ENCODE data around the gene RING1. TPM values are rescaled to one million over a fixed set of nuclear protein-coding genes. Genes with fewer than 3 reads are reported as not detected.

RING1 gene
- total and polyA plus RNA-seq, 2 experiments from 2014 or later = 25.6 to 32.5 TPM

DNA sequence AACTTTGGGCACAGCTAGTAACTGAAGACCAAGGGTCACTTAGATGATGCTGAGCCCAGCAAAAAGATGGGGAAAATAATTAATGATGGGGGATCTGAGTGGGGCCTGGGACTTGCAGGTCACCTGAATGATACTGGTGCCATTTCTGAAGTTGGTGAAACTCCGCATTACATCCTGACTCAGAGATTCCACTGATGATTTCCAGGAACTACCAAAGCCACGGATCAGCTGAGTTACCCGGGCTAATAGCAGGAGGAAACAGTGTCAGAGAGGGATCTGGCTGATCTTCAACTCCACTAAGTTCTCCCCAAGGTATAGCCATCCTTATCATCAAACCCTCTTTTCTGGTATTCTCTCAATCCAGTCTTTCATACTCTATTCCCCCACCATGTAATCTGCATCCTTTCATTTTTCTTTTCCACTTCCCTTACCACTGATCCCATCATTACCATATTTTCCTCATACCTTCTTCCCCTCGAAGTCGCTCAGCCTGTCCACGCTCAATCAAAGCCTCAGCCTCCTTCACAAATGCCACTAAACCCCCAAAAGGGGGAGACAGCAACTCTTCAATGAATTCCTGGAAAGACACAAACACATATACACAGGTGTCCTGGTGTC is 43.2 kb downstream of the RING1 start:
- H4K20me1 ChIP-seq (ENCODE audit: insufficient read depth, poor library complexity, severe bottlenecking) = no peaks in the 10 kb centered on the region
- H3K4me1 ChIP-seq (ENCODE audit: insufficient read depth) = peaks cover 5% of the 10 kb centered on the region
- H3K4me3 ChIP-seq = no peak overlapping the region
- H3K27me3 ChIP-seq = no peaks in the 10 kb centered on the region
- H3K79me2 ChIP-seq = no peaks in the 10 kb centered on the region
- TF ChIP-seq EZH2 (IDR thresholded peaks at IDR 0.05; ENCODE audit: borderline replicate concordance) (no peak), EZH2phosphoT487 (IDR thresholded peaks at IDR 0.05; ENCODE audit: low read depth, severe bottlenecking, unreplicated experiment) (no peak)
- TF ChIP-seq, protein P1, sequence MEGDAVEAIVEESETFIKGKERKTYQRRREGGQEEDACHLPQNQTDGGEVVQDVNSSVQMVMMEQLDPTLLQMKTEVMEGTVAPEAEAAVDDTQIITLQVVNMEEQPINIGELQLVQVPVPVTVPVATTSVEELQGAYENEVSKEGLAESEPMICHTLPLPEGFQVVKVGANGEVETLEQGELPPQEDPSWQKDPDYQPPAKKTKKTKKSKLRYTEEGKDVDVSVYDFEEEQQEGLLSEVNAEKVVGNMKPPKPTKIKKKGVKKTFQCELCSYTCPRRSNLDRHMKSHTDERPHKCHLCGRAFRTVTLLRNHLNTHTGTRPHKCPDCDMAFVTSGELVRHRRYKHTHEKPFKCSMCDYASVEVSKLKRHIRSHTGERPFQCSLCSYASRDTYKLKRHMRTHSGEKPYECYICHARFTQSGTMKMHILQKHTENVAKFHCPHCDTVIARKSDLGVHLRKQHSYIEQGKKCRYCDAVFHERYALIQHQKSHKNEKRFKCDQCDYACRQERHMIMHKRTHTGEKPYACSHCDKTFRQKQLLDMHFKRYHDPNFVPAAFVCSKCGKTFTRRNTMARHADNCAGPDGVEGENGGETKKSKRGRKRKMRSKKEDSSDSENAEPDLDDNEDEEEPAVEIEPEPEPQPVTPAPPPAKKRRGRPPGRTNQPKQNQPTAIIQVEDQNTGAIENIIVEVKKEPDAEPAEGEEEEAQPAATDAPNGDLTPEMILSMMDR (IDR thresholded peaks at IDR 0.05; ENCODE audit: poor library complexity) = no peak
- H3K9me2 ChIP-seq (replicated peaks; ENCODE audit: insufficient read depth) = no peaks in the 10 kb centered on the region
- H2AFZ ChIP-seq = no peak overlapping the region
- WGBS (ENCODE audit: low lambda C conversion rate, missing lambda C conversion rate) = 86% methylated on average over 6 of the region's 6 CpGs
- H3K27ac ChIP-seq = no peak overlapping the region
- H3K9me3 ChIP-seq (ENCODE audit: low read depth) = no peaks in the 10 kb centered on the region
- H3K4me2 ChIP-seq = no peak overlapping the region
- no peak for DNase-seq (ENCODE audit: low spot score)
- no peaks in the 10 kb centered on the region for H3K36me3 ChIP-seq (replicated peaks; ENCODE audit: insufficient read depth, low read depth)

DNA sequence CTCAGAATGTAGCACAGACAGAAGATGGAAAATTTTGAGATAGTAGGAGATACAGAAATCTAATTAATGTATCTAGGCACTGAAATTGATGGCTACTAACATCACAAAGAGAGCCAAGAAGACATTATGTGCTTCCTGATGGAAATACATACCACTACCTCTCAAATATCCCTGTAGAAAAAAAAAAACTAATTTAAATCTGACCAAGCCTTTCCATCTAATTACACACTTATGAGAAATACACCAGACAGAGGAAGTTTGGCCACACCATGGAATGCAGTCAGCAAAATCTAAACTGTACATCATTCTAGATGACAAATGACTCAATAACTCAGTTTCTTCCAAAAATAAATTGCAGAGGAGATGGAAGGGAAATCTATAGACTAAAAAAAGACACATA is 44.5 kb downstream of the RING1 start:
- no peaks in the 10 kb centered on the region for H3K9me2 ChIP-seq (replicated peaks; ENCODE audit: insufficient read depth)
- H3K27me3 ChIP-seq = no peaks in the 10 kb centered on the region
- no peak overlapping the region for H3K4me3 ChIP-seq
- TF ChIP-seq, protein P1 (IDR thresholded peaks at IDR 0.05; ENCODE audit: poor library complexity) = no peak
- TF ChIP-seq EZH2phosphoT487 (IDR thresholded peaks at IDR 0.05; ENCODE audit: low read depth, severe bottlenecking, unreplicated experiment) (no peak), EZH2 (IDR thresholded peaks at IDR 0.05; ENCODE audit: borderline replicate concordance) (no peak)
- H2AFZ ChIP-seq = no peak overlapping the region
- H3K36me3 ChIP-seq (replicated peaks; ENCODE audit: insufficient read depth, low read depth) = no peaks in the 10 kb centered on the region
- H4K20me1 ChIP-seq (ENCODE audit: insufficient read depth, poor library complexity, severe bottlenecking) = no peaks in the 10 kb centered on the region
- no peak for DNase-seq (ENCODE audit: low spot score)
- H3K9me3 ChIP-seq (ENCODE audit: low read depth) = no peaks in the 10 kb centered on the region
- no peak overlapping the region for H3K4me2 ChIP-seq
- no peaks in the 10 kb centered on the region for H3K79me2 ChIP-seq
- H3K4me1 ChIP-seq (ENCODE audit: insufficient read depth) = peaks cover 5% of the 10 kb centered on the region
- no peak overlapping the region for H3K27ac ChIP-seq

GRCh38 chr6:33254591-33254990 is 46.3 kb downstream of the RING1 start:
- no peak for DNase-seq (ENCODE audit: low spot score)
- Histone ChIP-seq H3K27me3 (no peaks in the 10 kb centered on the region), H3K36me3 (replicated peaks; ENCODE audit: insufficient read depth, low read depth) (no peaks in the 10 kb centered on the region), H3K79me2 (no peaks in the 10 kb centered on the region), H4K20me1 (ENCODE audit: insufficient read depth, poor library complexity, severe bottlenecking) (no peaks in the 10 kb centered on the region), H2AFZ (no peak overlapping the region), H3K27ac (no peak overlapping the region), H3K4me3 (no peak overlapping the region), H3K9me3 (ENCODE audit: low read depth) (no peaks in the 10 kb centered on the region), H3K9me2 (replicated peaks; ENCODE audit: insufficient read depth) (no peaks in the 10 kb centered on the region), H3K4me1 (ENCODE audit: insufficient read depth) (peaks cover 5% of the 10 kb centered on the region), H3K4me2 (no peak overlapping the region)
- 96% methylated on average over 4 of the region's 4 CpGs for WGBS (ENCODE audit: low lambda C conversion rate, missing lambda C conversion rate)
- TF ChIP-seq, protein P1 (IDR thresholded peaks at IDR 0.05; ENCODE audit: poor library complexity) = no peak
- TF ChIP-seq EZH2phosphoT487 (IDR thresholded peaks at IDR 0.05; ENCODE audit: low read depth, severe bottlenecking, unreplicated experiment) (no peak), EZH2 (IDR thresholded peaks at IDR 0.05; ENCODE audit: borderline replicate concordance) (no peak)
